GM18519 (cell line): ENCODE measurements around the gene BEST4.
A peak's percentile ranks its signal among the peaks of the same experiment; 100 is the strongest.
"Not testable (repeated sequence)": the region's sequence is repeated elsewhere in the genome, so short reads cannot be mapped to it uniquely, and the experiment has no call there.

Experiments
- ATAC-seq: cut with Tn5 transposase; IDR thresholded peaks from one replicate; pipeline ENCODE4 v1.9.1; 2021; ENCODE audit warnings: mild to moderate bottlenecking, moderate library complexity; ENCODE audit not compliant: unreplicated experiment, low FRiP score

Gene BEST4

GRCh38 chr1:44783697-44784093 is 4.3 kb downstream of the BEST4 start:
- no peak for ATAC-seq

- no peak for ATAC-seq
Observed at GRCh38 chr1:44780583-44781121, 7.3 kb downstream of the BEST4 start.

- no peak for ATAC-seq
Observed at GRCh38 chr1:44778705-44779576, 9.0 kb downstream of the BEST4 start.

GRCh38 chr1:44777969-44778635 is 9.9 kb downstream of the BEST4 start:
- ATAC-seq: no peak

GRCh38 chr1:44777547-44777946 is 10.4 kb downstream of the BEST4 start:
- ATAC-seq: no peak

- ATAC-seq: no peak
Observed at GRCh38 chr1:44776730-44777068, 11.3 kb downstream of the BEST4 start.

GRCh38 chr1:44775930-44776729 is 11.8 kb downstream of the BEST4 start:
- no peak for ATAC-seq

- ATAC-seq: peak; percentile 74
Observed at GRCh38 chr1:44775078-44775929, 12.7 kb downstream of the BEST4 start, which contains the start of gene RPS8. Gene RPS8 (plus strand): TSS chr1:44775540. CDS start chr1:44775597, 57 bp downstream.

- not testable (repeated sequence) for ATAC-seq
Observed at GRCh38 chr1:44766421-44766820, 21.5 kb downstream of the BEST4 start.

- no peak for ATAC-seq
Observed at GRCh38 chr1:44760876-44761275, 27.1 kb downstream of the BEST4 start.

GRCh38 chr1:44759077-44759476 is 28.9 kb downstream of the BEST4 start:
- no peak for ATAC-seq

GRCh38 chr1:44757420-44757819 is 30.6 kb downstream of the BEST4 start:
- no peak for ATAC-seq

GRCh38 chr1:44747878-44748277 is 40.1 kb downstream of the BEST4 start:
- no peak for ATAC-seq

GRCh38 chr1:44743211-44743610 is 44.8 kb downstream of the BEST4 start:
- ATAC-seq: no peak

GRCh38 chr1:44740179-44740617 is 47.8 kb downstream of the BEST4 start:
- ATAC-seq: no peak

GRCh38 chr1:44739307-44740178 is 48.4 kb downstream of the BEST4 start, which contains the start of gene KIF2C:
Gene KIF2C (plus strand): TSS chr1:44739837. CDS start chr1:44739933, 96 bp downstream.
- peak; percentile 87 for ATAC-seq

GRCh38 chr1:44738953-44739306 is 49.0 kb downstream of the BEST4 start:
- ATAC-seq: not testable (repeated sequence)

- ATAC-seq: no peak
Observed at GRCh38 chr1:44735992-44736391, 52.0 kb downstream of the BEST4 start.

- no peak for ATAC-seq
Observed at GRCh38 chr1:44733784-44734183, 54.2 kb downstream of the BEST4 start.
